ENCODE measurements around the gene MTHFD1L.
A peak's percentile ranks its signal among the peaks of the same experiment; 100 is the strongest.

Gene MTHFD1L

GRCh38 chr6:150934380-150934779, 68.9 kb downstream of the MTHFD1L start:
- DNase-seq (ENCODE audit: low read depth in 3 of 3): no peak

DNA sequence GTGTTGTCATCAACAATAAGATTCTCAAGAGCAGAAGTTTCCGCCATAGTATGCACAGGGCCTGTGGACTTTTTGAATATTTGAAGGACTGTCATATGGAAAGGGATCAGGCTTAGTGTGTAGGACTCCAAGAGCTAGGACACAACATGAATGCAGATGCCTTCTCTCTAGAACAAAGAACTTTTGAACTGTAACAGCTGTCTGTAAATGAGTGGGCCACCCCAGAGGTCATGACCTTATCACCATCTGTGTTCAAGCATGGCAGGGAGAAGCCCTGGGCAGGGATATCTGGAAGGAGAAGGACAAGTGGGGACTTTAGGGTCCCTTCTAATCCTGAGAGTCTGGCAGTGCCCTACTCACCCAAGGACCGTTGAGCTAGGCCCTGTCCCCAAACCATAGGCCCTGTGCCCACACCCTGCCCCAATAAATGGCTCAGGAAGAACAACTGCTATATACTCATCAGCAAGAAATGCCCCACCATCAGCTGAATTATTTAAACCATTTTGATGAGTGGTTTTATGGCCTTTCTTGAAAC, 70.6 kb downstream of the MTHFD1L start:
- no peak for DNase-seq (ENCODE audit: low read depth in 3 of 3)

DNA sequence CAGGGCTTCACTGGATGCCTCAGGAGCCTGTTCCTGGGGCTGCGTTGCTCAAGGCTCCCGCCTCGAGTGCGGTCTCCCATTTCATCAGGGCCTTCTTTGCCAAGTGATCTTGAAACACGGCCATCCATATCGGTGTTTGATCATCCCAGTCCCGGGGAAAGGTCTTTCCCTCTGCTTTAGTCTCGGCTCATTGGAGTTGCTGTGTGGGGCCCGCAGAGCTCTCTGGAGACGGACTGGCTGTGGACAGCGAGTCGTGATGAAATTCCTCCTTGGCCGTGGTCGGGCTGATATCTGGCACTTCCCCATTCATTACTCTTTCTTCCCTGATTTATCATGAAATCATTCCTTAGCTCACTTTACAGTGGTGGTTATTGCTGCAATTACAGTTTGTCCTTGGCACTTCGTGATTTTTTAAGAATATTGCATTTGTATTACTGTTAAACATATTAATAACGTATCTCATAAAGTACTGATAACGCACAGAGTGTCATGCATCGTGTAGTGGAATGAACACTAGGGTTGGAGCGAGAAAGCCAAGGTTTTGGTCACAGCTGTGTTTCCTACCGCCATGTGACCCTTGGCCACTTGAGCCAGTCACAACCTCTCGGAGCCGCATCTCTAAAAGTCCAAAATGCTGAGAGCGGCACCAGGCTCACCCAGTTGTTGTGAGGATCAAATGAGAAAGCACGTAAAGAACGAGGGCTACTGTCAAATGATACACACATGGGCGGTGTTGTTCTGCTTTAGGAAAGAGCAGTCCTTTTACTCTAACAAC, 71.8 kb downstream of the MTHFD1L start:
- DNase-seq (ENCODE audit: low read depth in 3 of 3): no peak

GRCh38 chr6:150939399-150939798, 73.9 kb downstream of the MTHFD1L start:
- no peak for DNase-seq (ENCODE audit: low read depth in 3 of 3)

- DNase-seq (ENCODE audit: low read depth in 3 of 3): no peak
Observed at GRCh38 chr6:150940941-150941340, 75.4 kb downstream of the MTHFD1L start.

GRCh38 chr6:150949526-150949925, 84.0 kb downstream of the MTHFD1L start:
- DNase-seq (ENCODE audit: low read depth in 3 of 3): no peak

DNA sequence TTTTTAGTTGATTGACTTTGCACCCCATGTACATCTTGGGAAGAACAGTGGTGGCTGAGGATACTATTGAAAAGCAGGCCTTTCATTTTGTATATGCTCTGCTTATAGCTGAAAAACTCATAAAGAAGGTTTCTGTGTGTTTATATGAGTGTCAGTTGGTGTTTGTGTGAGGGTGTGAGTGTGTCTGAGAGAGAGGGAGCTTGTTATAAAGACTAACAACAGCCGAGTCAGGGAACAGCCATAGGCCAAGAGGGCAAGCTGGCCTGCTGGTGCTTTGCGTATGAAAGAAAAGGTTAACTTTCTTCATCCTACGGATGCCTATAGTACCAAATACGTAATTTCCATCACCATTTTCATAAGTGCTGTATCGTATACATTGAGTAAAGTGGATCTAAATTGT, 88.3 kb downstream of the MTHFD1L start:
- no peak for DNase-seq (ENCODE audit: low read depth in 3 of 3)

DNA sequence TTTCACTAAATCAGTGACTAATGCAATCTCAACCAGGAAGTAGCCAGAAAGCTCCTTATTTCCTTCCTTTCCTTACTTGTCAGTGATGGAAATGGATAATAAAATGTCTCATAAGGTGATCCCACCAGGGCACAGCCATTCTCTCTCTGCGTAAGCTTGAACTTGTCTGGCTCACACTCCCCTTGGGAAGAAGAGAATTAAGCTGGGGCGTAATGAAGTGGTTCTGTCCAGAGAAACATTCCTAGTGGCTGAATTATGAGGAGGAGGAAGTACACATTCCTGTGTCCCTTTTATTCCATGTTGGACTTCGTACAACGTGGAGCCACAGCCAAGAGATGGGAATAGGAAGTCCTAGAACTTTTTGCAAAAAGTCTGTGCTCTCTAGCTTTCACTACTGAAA, 93.7 kb downstream of the MTHFD1L start:
- no peak for DNase-seq (ENCODE audit: low read depth in 3 of 3)

DNA sequence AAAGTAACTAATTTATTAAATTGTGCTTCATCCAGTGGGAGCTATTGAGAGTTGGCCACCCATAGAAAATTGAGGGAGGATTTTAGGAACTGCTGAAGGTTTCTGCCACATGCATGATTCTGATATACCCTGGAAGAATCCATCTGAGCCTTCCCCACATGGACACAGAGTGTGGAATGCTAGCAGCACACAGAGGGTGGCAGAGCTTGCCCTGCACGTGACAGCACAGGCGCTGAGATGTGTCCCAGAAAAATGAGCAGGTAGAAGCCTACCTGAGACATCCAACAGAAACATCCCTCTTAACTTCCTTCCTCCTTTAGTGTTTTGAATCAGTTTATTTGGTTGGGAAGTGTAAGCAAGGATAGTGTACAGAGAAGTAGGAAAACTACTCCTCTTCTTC, 96.9 kb downstream of the MTHFD1L start:
- no peak for DNase-seq (ENCODE audit: low read depth in 3 of 3)

- no peak for DNase-seq (ENCODE audit: low read depth in 3 of 3)
Observed at GRCh38 chr6:150964765-150965164, 99.3 kb downstream of the MTHFD1L start.

GRCh38 chr6:150966786-150967185, 101.3 kb downstream of the MTHFD1L start:
- DNase-seq (ENCODE audit: low read depth in 3 of 3): no peak

GRCh38 chr6:150967381-150967780, 101.9 kb downstream of the MTHFD1L start:
- DNase-seq (ENCODE audit: low read depth in 3 of 3): no peak

DNA sequence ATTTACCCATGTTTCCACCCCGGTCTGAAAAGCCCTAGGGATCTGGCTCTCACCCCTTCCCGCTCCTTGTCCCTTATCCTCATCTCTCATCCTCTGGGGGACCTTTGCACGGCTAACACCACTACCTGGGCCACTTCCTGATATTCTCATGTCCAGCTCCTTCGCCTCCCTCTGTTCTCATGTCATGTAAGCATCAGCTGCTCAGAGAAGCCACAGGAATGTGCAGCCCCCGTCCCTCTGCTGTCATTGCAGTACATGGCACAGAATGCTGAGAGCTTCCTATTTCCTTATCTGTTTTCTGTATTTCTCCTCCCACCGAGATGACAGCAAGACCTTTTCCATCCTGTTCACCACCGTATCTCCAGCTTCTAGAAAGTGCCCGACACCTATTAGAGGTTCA, 102.4 kb downstream of the MTHFD1L start:
- DNase-seq (ENCODE audit: low read depth in 3 of 3): no peak

DNA sequence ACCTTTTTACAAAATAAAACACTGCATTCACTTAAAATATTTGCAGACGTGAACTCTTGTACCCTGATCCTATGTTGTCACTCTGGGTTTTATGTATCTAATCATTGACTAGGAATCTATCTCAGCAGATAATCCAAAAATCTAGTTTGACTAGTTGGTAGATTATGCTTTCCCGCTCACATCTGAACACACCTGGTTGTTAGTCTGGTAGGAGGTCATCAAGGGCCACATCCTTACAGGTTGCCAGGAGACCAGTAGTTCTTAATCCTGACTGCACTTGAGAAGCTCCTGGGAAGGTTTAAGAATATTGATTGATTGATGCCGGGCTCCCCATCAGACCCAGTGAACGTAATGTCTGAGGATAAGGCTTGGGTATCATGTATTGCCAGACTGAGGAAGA, 104.4 kb downstream of the MTHFD1L start:
- DNase-seq (ENCODE audit: low read depth in 3 of 3): no peak

- DNase-seq (ENCODE audit: low read depth in 3 of 3): no peak
Observed at GRCh38 chr6:150971219-150971618, 105.7 kb downstream of the MTHFD1L start.

DNA sequence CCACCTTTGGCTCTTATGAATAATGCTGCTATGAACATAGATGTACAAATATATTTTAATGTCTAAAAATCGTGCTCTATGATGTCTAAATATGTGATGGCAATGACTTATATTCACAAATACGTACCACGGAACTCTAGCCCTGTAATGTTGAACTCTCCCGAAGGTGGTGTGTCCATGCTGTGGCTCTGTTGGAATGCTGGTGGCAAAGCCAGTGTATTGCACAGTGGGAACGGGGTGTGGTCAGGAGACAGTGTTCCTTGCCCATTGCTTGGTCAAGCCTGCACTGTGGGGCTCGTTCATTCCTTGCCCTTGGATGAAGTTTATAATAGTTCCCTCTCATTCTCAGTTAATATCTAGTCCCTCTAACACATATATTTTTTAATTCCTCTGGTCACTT, 109.6 kb downstream of the MTHFD1L start:
- DNase-seq (ENCODE audit: low read depth in 3 of 3): no peak

GRCh38 chr6:150977281-150977680, 111.8 kb downstream of the MTHFD1L start:
- no peak for DNase-seq (ENCODE audit: low read depth in 3 of 3)

DNA sequence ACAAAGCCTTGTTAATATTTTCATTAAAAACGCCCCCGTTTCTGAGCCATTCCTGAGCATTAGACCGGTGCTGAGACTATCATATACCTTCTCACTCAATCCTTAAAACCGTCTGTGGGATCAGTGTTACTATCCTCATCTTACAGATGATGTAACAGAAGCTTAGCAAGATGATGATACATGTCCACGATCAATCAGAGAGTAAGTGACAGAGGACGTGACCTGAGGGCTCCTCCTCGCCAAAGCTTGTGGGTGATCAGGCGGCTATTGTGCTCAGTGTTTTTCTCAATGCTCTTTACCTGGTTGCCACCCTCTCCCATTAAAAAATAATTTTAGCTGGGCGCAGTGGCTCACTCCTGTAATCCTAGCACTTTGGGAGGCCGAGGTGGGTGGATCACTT, 113.1 kb downstream of the MTHFD1L start:
- DNase-seq (ENCODE audit: low read depth in 3 of 3): no peak

DNA sequence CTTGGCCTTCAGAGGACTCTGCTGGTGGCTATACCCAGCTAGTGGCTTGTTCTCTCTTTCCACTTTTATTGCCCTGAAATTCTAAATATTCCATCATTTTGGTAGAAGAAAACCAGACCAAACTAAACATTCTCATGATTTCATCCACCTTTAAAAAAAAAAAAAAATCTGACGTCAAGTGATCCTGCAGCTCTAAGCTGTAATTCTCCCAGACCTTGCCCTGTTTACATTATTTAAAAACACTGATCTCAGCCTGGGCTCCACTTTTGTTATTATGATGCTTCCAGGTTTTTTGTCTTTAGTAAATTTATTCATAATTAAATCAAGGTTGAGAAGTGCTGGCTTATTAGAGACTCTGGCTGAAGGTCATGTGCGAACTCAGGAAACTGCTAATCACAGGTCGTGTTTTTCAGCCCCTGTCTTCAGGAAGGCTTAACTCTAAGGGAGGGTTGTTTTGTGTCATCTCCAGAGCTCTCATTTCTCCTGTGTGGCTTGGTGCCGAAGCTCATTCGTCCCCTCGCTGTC, 114.4 kb downstream of the MTHFD1L start:
- no peak for DNase-seq (ENCODE audit: low read depth in 3 of 3)

- DNase-seq (ENCODE audit: low read depth in 3 of 3): no peak
Observed at GRCh38 chr6:150981095-150981494, 115.6 kb downstream of the MTHFD1L start.

GRCh38 chr6:150981669-150982068, 116.2 kb downstream of the MTHFD1L start:
- no peak for DNase-seq (ENCODE audit: low read depth in 3 of 3)

DNA sequence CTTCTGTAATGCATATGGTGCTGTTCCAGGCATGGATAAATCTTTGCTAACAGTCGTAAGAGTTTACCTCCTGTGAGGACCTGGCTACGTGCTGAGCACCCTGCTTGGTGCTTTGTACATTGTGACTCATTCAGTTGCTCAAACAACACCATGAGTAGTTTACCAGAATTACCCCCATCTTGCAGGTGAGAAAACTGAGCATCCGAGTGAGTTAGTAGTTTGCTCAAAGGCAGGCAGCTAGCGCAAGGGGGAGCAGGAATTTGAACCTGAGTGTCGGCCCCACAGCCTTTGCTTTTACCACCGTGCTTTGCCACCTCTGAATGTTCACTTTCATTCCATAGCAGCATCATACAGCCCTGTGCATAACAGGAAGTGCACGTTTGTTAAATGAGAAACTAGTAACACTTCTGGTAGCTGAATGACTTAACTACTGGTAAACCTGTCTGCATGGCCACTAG, 121.9 kb downstream of the MTHFD1L start:
- DNase-seq (ENCODE audit: low read depth in 3 of 3): peak in 2 of 3 experiments; percentile 8 to 19

GRCh38 chr6:150987855-150988464, 122.5 kb downstream of the MTHFD1L start:
- no peak for DNase-seq (ENCODE audit: low read depth in 3 of 3)
